ENCODE results near the gene SPON2. TPM values are rescaled to one million over a fixed set of nuclear protein-coding genes. Genes with fewer than 3 reads are reported as not detected.

The SPON2 gene
- total RNA-seq, 1 donor from 2014 or later: 43.9 TPM

GRCh38 chr4:1151541-1151940 is 20.8 kb downstream of the SPON2 start:
- no peak for ATAC-seq
- Histone ChIP-seq H3K27ac (no peak overlapping the region), H3K27me3 (no peaks in the 10 kb centered on the region), H3K4me3 (no peak overlapping the region), H3K36me3 (no peaks in the 10 kb centered on the region), H3K9me3 (no peaks in the 10 kb centered on the region), H3K4me1 (peaks cover 9% of the 10 kb centered on the region)
- TF ChIP-seq CTCF (IDR thresholded peaks at IDR 0.05): no peak
- intact Hi-C loops (cut with DNase I): no loop called here
- no peak for DNase-seq

GRCh38 chr4:1150875-1151274 is 21.5 kb downstream of the SPON2 start:
- DNase-seq: no peak

GRCh38 chr4:1139860-1140259 is 32.5 kb downstream of the SPON2 start:
- Histone ChIP-seq H3K9me3 (no peaks in the 10 kb centered on the region), H3K27ac (no peak overlapping the region), H3K36me3 (no peaks in the 10 kb centered on the region), H3K4me1 (peaks cover 10% of the 10 kb centered on the region), H3K4me3 (no peak overlapping the region), H3K27me3 (no peaks in the 10 kb centered on the region)
- intact Hi-C loops (cut with DNase I): no loop called here
- ATAC-seq (no peak), DNase-seq (no peak)
- no peak for TF ChIP-seq CTCF (IDR thresholded peaks at IDR 0.05)

More at GRCh38 chr4:1150875-1151274, 21.5 kb downstream of the SPON2 start:
- Histone ChIP-seq H3K9me3 (no peaks in the 10 kb centered on the region), H3K27me3 (no peaks in the 10 kb centered on the region), H3K27ac (no peak overlapping the region), H3K36me3 (no peaks in the 10 kb centered on the region), H3K4me3 (no peak overlapping the region), H3K4me1 (peaks cover 9% of the 10 kb centered on the region)
- TF ChIP-seq CTCF (IDR thresholded peaks at IDR 0.05): no peak
- intact Hi-C loops (cut with DNase I): no loop called here
- ATAC-seq: no peak

GRCh38 chr4:1137850-1138249 is 34.5 kb downstream of the SPON2 start:
- Histone ChIP-seq H3K36me3 (no peaks in the 10 kb centered on the region), H3K27me3 (no peaks in the 10 kb centered on the region), H3K27ac (peak overlapping the region; percentile 15), H3K4me1 (peaks cover 10% of the 10 kb centered on the region), H3K9me3 (no peaks in the 10 kb centered on the region), H3K4me3 (peak overlapping the region; percentile 35)
- DNase-seq: no peak
- peak; percentile 49 for ATAC-seq
- TF ChIP-seq CTCF (IDR thresholded peaks at IDR 0.05): no peak
- intact Hi-C loops (cut with DNase I): no loop called here

GRCh38 chr4:1137063-1137776 is 35.2 kb downstream of the SPON2 start:
- peaks cover 10% of the 10 kb centered on the region for H3K4me1 ChIP-seq
- peak overlapping the region; percentile 15 for H3K27ac ChIP-seq
- no peak for TF ChIP-seq CTCF (IDR thresholded peaks at IDR 0.05)
- no peaks in the 10 kb centered on the region for H3K27me3 ChIP-seq
- intact Hi-C loops (cut with DNase I): no loop called here
- ATAC-seq: peak; percentile 14
- no peak for DNase-seq
- no peaks in the 10 kb centered on the region for H3K36me3 ChIP-seq
- peak overlapping the region; percentile 35 for H3K4me3 ChIP-seq
- no peaks in the 10 kb centered on the region for H3K9me3 ChIP-seq

Data from upper lobe of right lung (tissue), 1 donor.